CD4-positive, alpha-beta T cell treated with Interleukin-4 for 1 hour (primary cell): Measurements from ENCODE around the gene OVOL2.
"Not testable (repeated sequence)": the region's sequence is repeated elsewhere in the genome, so short reads cannot be mapped to it uniquely, and the experiment has no call there.

Source experiments
- DNase-seq, 2 donors: peaks; one replicate each; pipeline ENCODE4 v3.0.0-alpha.2; 2020 to 2022

OVOL2 gene

DNA sequence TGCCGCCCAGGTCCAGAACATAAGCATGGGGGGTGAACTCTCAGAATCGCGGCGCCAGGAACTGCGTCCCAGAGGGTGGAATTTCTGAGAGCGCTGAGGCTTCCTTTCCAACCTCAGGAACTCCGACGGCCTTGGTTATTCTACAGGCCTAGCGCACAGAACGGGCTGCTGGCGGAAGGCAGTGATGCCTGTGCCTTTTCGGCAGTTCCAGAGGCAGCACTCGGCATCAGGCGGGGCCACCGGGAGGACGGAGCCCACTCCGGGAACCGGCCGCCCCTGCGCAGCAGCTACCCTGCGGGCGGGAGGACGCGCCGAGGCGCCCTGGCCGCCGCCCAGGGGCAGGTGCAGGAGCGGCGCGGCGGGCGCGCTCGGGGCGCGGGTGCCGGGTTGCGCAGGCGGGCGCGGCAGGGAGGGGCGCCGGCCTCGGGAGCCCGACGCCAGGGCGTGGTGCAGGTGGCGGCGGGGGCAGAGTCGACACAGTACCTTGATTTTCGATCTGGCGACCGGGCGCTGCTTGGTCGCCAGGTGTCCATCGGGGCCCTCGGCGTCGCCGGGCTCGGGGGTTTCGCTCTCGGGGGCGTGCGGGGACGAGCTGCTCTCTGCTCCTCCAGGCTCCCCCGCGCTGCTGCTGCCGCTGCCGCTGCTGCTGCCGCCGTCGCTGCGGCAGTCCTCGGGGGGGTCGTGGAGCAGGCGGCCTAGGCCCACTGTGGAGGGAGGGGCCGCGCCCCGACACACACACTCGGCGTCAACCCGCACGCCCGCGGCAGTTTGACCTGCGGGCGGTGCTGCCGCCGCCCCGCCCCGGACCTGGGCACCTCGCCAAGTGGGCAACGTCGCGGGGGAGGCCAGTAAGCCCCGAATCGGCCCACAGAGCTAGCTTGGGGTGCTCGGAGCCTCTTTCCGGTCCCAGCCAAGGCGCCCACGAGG, 1.3 kb downstream of the OVOL2 start:
- no peak for DNase-seq

DNA sequence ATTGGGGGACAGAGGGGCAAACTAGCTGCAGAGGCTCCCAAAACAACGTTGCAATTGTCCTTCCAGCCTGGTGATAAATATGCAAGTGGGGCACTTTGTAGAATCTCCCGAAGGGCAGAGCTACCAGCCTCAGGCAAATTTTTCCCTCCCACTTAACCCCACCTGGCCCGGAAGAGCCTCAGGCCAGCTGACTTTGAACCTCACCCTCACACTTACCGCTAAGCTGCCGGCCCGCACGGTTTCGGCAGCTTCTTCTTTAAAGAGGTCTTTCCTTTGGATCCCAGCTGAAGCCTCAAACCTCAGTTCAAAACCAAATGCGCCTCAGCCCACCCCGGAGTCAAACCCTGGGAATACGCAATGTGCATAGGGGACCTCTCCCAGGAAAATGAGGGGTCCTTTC, 2.5 kb downstream of the OVOL2 start:
- DNase-seq, result no peak

DNA sequence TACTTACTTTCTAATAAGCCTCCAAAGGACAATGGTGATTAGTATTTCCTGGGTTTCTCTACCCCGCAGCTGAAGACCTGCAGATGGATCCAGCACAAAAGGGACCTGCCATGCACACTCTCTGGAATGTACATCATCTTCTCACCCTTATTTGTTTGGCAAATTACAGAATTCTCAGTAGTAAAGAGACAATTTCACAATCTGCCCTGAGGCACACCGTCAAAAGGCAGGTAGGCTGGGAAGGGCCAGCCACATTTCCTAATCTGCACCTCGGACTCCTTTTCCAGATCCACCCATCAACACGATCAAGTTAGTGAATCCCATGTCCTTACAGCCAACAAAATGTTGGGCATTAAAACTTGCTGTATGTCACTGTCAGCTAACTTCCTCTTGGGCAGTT, 4.9 kb downstream of the OVOL2 start:
- no peak for DNase-seq

DNA sequence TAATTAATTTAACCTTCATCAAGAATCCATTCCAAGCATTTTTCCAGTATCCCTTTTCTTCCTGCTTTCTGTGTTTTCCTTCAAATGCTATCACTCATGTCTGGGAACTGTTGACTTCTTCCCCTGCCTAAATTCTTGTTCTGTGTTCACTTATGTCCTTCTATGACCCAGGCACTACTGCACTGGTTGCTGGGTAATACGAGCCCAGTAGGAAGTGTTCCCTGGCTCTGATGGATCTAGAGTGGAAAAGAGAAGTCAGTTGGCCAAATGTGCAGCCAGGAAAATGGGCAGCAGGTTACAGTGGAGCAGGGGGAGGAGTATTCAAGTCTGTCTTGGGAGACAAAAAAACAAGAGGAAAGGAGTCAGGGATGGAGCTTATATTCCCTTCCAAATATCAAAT, 7.1 kb downstream of the OVOL2 start:
- no peak for DNase-seq

DNA sequence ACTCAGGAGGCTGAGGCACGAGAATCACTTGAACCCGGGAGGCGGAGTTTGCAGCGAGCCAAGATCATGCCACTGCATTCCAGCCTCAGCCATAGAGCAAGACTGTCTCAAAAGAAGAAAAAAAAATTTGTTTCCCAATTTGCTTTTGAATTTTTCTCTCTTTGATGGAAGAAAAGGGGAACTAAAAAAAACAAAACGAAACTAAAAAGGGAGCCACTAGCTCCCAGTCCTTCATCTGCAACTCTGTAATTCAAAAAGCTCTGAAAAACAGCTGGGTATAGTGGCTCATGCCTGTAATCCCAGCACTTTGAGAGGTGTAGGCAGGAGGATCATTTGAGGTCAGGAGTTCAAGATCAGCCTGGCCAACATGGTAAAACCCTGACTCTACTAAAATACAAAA, 9.5 kb downstream of the OVOL2 start:
- DNase-seq, result no peak

DNA sequence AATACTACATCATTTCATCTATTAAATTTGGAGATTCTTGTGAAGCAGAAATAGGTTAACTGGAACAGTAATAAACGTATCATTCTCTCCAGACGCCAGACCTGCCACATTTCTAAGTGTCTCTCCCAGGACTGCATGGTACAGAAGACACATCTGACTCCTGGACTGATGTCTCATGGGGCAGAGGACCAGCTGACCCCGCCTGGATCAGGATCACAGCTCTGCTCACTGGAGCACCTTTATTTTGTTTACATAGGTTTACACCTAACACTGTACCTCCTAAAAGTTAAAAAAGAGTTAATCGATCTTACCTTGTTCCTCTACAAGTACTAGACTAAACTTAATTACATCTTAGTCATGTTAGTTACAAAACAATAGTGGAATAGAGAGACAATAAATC, 11.2 kb downstream of the OVOL2 start:
- DNase-seq, result no peak

DNA sequence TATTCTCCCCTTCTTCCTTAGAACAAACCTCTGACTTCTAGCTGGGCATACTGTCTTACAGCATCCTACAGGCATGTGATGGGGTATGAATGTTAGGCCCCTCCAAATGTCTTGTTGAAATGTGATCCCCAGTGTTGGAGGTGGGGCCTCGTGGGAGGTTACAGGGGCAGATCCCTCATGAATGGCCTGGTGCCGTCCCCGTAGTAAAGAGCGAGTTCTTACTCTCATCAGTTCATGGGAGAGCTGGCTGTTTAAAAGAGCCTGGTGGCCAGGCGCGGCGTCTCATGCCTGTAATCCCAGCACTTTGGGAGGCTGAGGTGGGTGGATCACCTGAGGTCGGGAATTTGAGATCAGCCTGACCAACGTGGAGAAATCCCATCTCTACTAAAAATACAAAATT, 15.5 kb downstream of the OVOL2 start:
- DNase-seq, result no peak

DNA sequence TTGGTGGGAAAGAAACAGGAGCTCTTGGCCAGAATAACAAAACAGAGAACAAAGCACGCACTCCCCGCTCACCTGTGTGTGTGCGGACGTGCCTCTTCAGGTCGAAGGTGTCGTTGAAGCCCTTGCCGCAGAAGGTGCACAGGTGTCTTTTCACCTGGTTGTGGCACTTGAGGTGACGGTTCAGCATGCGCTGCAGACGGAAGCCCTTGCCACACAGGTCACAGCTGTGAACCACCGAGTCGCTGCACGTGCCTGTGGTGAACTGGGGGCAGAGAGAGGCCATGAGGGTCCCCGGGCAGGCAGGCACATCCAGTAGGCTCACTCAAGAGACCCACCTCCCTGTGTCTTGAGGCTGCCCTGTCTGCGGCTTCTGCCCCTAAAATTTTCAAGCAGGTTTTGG, 16.3 kb downstream of the OVOL2 start:
- DNase-seq, result no peak

DNA sequence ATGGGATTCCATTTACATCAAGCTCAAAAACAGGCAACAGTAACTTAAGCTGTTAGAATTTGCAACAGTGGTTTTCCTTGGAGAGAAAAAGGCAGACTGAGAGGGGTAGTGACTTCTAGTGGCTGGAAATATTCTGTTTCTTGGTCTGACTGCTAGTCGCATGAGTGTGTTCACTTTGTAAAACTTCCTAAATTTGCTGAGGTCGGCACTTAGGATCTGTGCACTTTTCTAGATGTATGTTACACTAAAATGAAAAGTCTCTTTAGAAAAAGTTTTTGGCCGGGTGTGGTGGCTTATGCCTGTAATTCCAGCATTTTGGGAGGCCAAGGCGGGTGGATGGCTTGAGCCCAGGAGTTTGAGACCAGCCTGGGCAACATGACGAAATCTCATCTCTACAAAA, 18.7 kb downstream of the OVOL2 start:
- DNase-seq, result no peak

DNA sequence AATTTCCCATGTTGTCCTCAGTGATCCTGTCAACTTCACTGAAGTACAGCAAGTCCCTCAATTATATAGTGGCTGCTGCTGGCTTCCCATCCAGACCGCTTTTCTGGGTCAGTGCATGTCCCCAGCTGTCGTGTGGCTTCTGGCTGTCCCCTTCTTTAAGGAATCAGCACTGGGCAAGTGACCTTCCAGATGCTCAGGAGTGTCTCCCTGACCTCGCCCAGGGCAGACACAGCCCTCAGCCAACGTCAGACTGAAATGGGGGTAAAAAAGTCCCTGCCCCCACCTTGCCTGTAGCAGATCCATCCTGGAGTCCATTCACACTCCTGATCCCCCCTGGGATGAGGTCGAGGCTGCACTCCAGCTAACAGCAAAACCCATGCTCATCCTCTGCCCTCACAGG, 23.7 kb downstream of the OVOL2 start:
- no peak for DNase-seq

DNA sequence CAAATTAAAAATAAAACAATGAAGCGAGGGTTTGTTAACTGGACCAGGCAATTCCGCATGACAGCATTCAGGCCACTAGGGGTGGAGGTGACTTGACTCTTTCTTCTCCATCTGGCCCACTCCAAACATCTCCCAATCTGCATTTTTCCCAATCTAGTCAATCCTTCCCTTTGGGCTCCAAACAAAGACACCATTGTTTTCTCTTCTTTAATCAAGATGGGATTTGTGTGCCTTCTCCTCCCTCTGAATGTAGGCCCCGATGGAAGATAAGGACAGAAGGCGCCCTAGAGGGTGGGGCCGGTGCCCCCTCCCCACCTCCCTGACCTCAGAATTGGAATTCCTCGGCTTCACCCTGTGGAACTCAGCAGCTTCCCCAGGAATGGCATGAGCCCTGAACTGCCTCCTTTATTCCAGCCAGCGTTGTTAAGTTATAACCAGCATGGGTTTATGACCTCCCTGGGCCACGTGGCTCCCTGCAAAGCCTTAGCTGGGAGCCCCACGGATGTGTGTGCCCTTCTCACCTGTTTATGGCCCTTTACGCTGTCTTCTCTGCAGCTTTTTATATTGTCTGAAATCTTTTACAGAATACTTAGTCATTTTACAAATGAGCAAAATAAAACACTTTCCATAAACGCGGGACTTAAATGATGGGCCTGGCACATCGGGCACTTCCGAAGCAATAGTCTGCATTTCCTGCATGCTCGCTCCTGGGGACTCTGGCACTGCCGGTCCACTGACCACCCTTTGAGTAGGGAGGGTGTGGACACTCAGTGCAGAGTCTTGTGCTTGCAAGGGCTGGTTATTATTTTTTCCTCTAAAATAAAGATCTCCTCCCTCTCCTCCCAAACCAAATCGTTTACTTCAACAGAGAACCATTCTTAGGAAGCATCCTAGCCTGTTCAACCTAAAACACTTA, 24.5 kb downstream of the OVOL2 start:
- DNase-seq, result no peak

DNA sequence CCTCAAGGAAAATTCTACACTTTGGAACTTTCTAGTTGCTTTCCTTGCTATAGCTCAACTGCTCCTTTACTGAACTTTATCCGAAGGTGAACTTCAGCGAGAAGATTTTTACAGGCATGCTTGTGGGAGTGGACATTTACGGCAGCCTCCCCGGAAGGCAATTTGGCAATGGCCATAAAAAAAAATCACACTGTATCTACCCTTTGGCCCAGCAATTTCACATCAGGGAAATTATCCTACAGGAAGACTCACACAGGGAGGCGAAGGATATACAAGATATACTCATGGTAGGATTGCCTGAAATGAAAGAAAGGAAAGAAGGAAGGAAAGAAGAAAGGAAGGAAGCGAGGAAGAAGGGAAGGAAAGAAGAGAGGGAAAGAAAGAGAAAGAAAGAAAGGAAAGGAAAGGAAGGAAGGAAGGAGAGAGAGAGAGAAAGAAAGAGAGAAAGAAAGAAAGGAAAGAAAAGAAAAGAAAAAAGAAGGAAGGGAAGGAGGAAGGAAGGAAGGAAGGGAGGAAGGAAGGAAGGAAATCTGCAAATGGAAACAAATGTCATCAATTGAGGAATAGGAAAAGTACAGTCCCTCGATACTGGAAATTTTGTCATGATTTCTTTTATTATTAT, 25.7 kb downstream of the OVOL2 start:
- no peak for DNase-seq

DNA sequence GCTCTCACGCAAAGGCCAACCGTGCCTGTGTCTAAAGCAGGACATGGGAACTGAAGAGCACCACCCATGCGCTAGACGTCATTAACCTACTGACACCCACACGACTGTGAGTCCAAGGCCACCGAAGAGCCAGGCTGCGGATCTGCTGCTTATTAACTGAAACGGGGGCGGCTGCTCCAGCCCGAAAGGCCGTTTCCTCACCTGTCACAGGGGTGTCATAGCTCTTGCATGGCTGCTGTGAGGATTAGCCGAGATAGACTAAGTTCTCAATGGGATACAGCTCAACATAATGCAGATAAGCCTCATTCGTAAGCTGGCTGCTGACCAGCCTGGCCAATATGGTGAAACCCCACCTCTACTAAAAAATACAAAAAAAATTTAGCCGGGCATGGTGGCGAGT, 26.7 kb downstream of the OVOL2 start:
- DNase-seq, result no peak

DNA sequence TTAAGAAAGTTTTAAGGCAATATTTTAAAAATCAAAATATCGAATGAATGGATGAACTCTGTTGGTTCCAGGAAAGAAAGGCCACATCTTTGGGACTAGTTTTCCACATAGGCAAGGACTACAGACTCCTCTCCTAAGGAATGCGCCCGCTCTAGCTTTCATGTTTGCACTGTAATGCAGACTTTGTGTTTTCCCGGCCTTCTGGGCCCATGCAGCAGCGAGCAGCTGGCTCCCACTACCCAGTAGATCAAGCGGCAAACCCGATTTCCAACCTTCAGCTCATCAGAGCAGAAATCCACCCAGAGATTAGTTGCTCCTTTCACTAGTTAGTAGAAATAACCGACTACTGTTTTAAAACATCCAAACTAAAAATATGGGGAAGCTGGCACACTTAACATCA, 27.7 kb downstream of the OVOL2 start:
- no peak for DNase-seq

DNA sequence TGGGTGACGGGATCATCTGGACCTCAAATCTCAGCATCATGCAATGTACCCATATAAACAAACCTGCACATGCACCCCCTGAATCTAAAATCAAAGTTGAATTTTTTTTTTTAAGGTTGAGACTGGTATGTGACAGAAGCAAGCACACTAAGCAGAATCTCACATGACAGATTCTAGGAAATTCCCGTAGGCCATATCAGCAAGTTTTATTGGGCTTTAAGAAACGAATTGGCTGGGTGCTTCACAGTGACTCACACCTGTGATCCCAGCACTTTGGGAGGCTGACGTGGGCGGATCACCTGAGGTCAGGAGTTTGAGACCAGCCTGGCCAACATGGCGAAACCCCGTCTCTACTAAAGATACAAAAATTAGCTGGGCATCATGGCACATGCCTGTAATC, 30.7 kb downstream of the OVOL2 start:
- not testable (repeated sequence) for DNase-seq

DNA sequence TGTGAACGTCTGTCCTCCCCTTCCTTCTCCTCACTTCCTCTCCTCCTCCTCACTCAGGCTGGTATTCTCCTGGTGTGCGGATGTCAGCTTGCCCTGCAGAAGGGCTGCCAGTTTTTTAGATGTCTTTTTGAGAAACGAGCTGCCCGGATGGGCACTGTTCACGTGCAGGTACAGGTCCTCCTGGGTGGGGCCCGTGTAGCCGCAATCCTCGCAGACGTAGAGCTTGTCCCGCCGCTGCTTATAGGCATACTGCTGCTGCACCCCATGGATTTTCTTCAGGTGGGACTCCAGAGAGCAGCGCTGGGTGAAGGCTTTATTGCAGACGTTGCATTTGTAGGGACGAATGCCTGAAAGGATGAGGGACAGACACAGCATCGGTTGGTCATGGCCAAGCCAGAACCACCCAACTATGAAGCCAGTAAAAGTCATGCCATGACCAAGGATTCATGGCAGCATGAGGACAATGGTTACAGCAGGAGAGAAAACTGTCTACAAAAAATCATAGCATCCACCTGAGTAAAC, 33.0 kb downstream of the OVOL2 start:
- DNase-seq, result no peak

DNA sequence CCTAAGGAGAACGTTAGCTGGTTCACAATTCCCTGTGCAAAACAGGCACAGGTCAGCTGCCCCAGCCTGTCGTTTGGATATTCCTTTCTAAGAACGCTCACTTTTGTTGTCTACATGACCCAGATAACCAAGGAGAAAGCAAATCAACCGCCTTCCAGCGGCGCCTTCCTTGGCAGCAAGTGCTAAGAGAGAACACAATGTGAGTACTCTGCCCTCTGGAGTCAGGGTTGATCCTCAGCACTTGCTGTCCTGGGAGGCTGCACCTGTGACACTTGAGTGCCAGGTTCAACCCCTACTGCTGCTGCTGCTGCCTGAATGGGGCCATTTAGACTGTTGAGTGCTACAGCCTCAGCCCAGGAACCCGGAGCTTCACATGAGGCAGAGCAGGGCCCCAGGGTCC, 36.8 kb downstream of the OVOL2 start:
- DNase-seq, result no peak

DNA sequence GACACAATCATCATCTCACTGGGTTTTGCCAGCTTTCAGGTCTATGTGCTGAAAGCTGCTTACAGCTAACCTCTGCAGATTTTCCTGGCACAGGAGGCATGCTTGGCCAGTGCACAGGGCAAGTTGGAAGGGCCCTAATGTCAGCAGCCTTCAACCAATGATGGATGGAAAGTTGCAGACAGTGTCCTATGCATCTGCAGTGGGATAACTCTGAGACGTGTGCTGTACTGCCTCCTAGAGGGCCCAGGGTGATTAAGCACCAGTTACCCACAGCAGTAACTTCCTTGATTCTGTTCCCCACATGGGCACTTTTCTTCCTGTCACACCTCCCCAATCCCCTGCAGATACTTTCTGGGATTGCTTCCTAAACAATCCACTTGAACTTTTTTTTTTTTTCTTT, 38.6 kb downstream of the OVOL2 start:
- DNase-seq, result peak; percentile 10 to 25

DNA sequence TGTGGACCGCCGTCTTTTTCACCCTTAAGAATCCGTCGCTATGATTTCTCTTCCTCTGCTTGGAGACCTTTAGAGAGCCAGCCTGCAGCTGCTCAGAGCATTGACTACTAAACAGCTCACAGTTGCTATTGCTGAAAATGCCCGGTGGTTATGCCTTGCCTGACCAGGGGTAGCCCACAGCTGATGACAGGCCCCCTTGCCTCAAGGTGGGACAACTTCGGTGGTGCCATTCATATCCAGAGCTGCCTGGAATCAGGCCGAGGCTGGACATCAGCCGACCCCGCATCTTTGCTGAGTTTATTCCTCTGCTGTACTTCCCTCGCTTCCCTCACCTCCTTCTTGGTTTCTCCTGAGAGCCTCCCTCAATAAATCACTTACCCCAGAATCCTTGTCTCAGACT, 39.6 kb downstream of the OVOL2 start:
- no peak for DNase-seq

DNA sequence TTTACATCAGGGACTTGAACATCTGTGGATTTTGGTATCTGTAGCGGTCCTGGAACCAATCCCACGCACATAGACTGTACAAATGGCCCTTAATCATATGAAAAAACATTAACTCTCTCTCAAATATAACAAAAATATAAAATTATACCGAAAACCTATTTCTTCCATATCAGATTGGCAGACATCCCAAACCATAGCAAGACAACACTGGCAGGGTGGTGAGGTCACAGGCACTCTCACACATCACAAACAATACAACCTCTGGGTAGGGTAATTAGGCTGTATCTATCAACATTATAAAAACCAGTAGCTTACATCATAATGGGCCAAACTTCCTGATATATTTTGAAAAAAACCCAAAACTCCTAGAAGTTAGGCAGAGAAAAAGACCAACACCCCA, 40.9 kb downstream of the OVOL2 start:
- no peak for DNase-seq

DNA sequence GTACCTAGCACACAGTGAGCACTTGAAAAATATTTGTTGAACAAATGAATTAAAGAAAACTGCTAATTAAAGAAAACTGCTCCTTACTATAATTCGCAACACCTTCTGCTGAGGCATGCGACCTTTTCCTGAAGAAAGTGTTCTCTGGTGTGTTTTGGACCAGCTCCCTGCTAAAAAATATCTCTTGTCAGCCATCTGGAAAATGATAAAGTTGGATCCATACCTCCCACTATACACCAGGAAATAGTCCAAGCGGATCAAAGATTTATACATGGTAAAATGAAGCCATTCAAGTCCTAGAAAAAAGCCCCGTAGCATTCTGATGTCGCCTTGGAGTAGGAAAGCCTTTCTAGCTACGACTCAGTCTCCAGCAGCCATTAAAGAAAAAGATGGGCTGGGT, 43.3 kb downstream of the OVOL2 start:
- no peak for DNase-seq

DNA sequence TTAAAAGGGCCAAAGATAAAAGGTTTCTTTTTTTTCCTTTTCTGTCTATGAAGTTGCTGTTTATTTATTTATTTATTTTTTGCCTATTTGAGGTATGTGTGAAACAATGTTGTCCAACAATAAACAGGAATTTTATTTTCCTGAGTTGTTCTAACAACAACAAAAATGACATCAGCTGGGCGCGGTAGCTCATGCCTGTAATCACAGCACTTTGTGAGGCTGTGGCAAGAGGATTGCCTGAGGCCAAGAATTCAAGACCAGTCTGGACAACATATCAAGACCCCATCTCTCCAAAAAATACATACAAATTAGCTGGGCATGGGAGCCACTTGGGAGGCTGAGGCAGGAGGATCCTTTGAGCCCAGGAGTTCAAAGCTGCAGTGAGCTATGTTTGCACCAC, 44.8 kb downstream of the OVOL2 start:
- no peak for DNase-seq

DNA sequence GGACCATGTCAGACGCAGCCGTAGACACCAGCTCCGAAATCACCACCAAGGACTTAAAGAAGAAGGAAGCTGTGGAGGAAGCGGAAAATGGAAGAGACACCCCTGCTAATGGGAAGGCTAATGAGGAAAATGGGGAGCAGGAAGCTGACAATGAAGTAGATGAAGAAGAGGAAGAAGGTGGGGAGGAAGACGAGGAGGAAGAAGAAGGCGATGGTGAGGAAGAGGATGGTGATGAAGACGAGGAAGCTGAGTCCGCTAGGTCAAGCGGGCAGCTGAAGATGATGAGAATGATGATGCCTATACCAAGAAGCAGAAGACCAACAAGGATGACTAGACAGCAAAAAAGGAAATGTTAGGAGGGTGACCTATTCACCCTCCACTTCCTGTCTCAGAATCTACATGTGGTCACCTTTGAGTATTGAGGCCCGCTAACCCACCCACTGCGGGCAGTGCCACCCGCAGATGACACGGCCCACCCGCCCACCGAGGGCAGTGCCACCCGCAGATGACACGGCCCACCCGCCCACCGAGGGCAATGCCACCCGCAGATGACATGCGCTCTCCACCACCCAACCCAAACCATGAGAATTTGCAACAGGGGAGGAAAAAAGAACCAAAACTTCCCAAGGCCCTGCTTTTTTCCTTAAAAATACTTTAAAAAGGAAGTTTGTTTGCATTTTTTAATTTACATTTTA, 45.6 kb downstream of the OVOL2 start:
- DNase-seq, result no peak
